Ascending aorta (tissue), 2 donors: ENCODE data around the gene OR1I1. TPM values are rescaled to one million over a fixed set of nuclear protein-coding genes. Genes with fewer than 3 reads are reported as not detected.

ENCODE experiments used
- DNase-seq, 2 donors: peaks; one replicate each; pipeline ENCODE4 v3.0.0-alpha.2; 2019; ENCODE audit warnings: low spot score in 2 of 2
- H3K27ac ChIP-seq, 2 donors: fragments of 200-600 bp; sonication (generic); one replicate each; pipeline ENCODE4 v1.5.1; 2016 to 2017; ENCODE audit warnings: mild to moderate bottlenecking in 1 of 2
- H3K27me3 ChIP-seq: fragments of 200-600 bp; sonication (generic); one replicate; pipeline ENCODE4 v1.5.1; 2017
- H3K36me3 ChIP-seq, 2 donors: fragments of 200-600 bp; sonication (generic); one replicate each; pipeline ENCODE4 v1.5.1; 2016
- H3K4me1 ChIP-seq, 2 donors: fragments of 200-600 bp; sonication (generic); one replicate each; pipeline ENCODE4 v1.5.1; 2016 to 2017; ENCODE audit warnings: mild to moderate bottlenecking in 1 of 2
- H3K4me3 ChIP-seq, 2 donors: fragments of 200-600 bp; sonication (generic); one replicate each; pipeline ENCODE4 v1.5.1; 2016 to 2017; ENCODE audit warnings: mild to moderate bottlenecking in 1 of 2
- H3K9me3 ChIP-seq, 2 donors: fragments of 200-600 bp; sonication (generic); one replicate each; pipeline ENCODE4 v1.5.1; 2016
- CTCF ChIP-seq, 3 experiments: fragments of 200-600 bp in 2 of 3; fragments of 450-650 bp in 1 of 3; sonication (generic) in 2 of 3; IDR thresholded peaks; one replicate each; pipeline ENCODE4 v1.5.1; 2016 to 2019; ENCODE audit warnings: antibody characterized with exemption in 3 of 3, mild to moderate bottlenecking in 1 of 3, moderate library complexity in 1 of 3
- intact Hi-C: fragments of 100-400 bp; cut with DNase I; formaldehyde crosslinking; loops from one replicate; pipeline ENCODE4 v1.15.1; 2023
- total RNA-seq: library from RNA; depleted of rRNA; stranded (reverse); fragments of >200 nt; gene quantifications from one replicate; pipeline ENCODE4 v1.1.0, GENCODE V29; 2016

Gene OR1I1
- total RNA-seq, 1 donor from 2014 or later: not detected

GRCh38 chr19:15112385-15112784, 30.4 kb downstream of the OR1I1 start:
- peaks cover 58 to 79% of the 10 kb centered on the region in 2 donors for H3K36me3 ChIP-seq
- H3K4me1 ChIP-seq: peaks cover 4 to 8% of the 10 kb centered on the region in 2 donors
- H3K27ac ChIP-seq: no peak overlapping the region
- H3K9me3 ChIP-seq: no peaks in the 10 kb centered on the region
- no peak overlapping the region for H3K4me3 ChIP-seq
- DNase-seq: no peak
- intact Hi-C loops: no loop called here
- TF ChIP-seq CTCF (IDR thresholded peaks at IDR 0.05): no peak
- H3K27me3 ChIP-seq: no peaks in the 10 kb centered on the region

GRCh38 chr19:15113245-15114152, 31.5 kb downstream of the OR1I1 start:
- DNase-seq: no peak
- Histone ChIP-seq H3K4me3 (no peak overlapping the region), H3K27ac (peak overlapping the region; percentile 63 to 67), H3K9me3 (no peaks in the 10 kb centered on the region), H3K36me3 (peaks cover 68 to 90% of the 10 kb centered on the region in 2 donors), H3K4me1 (peaks cover 2 to 5% of the 10 kb centered on the region in 2 donors), H3K27me3 (no peaks in the 10 kb centered on the region)
- intact Hi-C loops: no loop called here
- TF ChIP-seq CTCF (IDR thresholded peaks at IDR 0.05): no peak

GRCh38 chr19:15114153-15114540, 32.1 kb downstream of the OR1I1 start:
- Histone ChIP-seq H3K9me3 (no peaks in the 10 kb centered on the region), H3K27me3 (no peaks in the 10 kb centered on the region), H3K4me1 (peaks cover 0 to 2% of the 10 kb centered on the region in 2 donors), H3K36me3 (peaks cover 74 to 94% of the 10 kb centered on the region in 2 donors), H3K4me3 (no peak overlapping the region), H3K27ac (peak overlapping the region; percentile 63 to 67)
- no peak for TF ChIP-seq CTCF (IDR thresholded peaks at IDR 0.05)
- intact Hi-C loops: no loop called here
- DNase-seq: peak; percentile 30 to 87

- no peak for DNase-seq
- intact Hi-C loops: no loop called here
- H3K36me3 ChIP-seq: peaks cover 75 to 94% of the 10 kb centered on the region in 2 donors
Observed at GRCh38 chr19:15115080-15115479, 33.1 kb downstream of the OR1I1 start.

More at GRCh38 chr19:15115080-15115479, 33.1 kb downstream of the OR1I1 start:
- H3K9me3 ChIP-seq: no peaks in the 10 kb centered on the region
- no peaks in the 10 kb centered on the region for H3K4me1 ChIP-seq
- no peak overlapping the region for H3K4me3 ChIP-seq
- no peak for TF ChIP-seq CTCF (IDR thresholded peaks at IDR 0.05)
- peak overlapping the region; percentile 14 to 63 for H3K27ac ChIP-seq
- no peaks in the 10 kb centered on the region for H3K27me3 ChIP-seq
